ENCODE measurements around the gene CDC34. TPM values are rescaled to one million over a fixed set of nuclear protein-coding genes. Genes with fewer than 3 reads are reported as not detected.

Gene CDC34
- total RNA-seq, 4 donors from 2014 or later: 25.8 to 81.2 (median 42.4) TPM

DNA sequence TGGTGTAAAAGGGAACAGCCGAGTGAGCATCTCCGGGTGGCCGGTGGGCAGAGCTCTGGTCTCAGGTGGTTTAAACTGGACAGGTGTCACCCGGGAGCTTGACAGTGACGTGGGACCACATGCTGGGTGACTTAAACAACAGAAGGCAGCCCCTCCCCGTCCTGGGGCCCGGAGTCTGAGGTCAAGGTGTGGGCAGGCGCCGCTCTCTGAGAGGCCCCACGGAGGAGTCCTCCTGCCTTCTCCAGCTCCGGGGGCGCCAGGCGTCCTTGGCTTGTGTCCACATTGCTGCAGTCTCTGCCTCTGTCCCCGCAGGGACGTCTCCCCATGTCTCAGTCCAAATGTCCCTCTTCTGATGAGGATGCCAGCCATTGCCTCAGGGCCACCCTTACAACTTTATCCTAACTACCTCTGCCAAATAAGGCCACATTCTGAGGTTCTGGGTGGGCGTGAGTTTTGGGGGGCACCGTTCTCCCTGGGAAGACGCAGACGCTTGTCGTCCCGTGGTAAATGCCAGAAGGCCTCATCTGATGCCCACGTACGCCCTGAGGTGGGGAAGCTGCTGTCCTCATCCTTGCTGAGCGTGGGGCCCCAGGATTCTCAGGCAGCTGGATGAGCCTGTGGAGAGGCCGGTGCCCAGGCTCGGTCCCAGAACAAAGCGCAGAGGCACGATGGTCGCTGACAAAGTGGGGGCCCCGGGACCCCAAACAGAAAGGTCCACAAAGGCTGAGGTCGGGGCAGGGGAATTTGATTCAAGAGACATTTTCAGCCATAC, 25.2 kb downstream of the CDC34 start:
- TF ChIP-seq, protein P1, sequence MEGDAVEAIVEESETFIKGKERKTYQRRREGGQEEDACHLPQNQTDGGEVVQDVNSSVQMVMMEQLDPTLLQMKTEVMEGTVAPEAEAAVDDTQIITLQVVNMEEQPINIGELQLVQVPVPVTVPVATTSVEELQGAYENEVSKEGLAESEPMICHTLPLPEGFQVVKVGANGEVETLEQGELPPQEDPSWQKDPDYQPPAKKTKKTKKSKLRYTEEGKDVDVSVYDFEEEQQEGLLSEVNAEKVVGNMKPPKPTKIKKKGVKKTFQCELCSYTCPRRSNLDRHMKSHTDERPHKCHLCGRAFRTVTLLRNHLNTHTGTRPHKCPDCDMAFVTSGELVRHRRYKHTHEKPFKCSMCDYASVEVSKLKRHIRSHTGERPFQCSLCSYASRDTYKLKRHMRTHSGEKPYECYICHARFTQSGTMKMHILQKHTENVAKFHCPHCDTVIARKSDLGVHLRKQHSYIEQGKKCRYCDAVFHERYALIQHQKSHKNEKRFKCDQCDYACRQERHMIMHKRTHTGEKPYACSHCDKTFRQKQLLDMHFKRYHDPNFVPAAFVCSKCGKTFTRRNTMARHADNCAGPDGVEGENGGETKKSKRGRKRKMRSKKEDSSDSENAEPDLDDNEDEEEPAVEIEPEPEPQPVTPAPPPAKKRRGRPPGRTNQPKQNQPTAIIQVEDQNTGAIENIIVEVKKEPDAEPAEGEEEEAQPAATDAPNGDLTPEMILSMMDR (IDR thresholded peaks at IDR 0.05; ENCODE audit: low read depth): no peak

DNA sequence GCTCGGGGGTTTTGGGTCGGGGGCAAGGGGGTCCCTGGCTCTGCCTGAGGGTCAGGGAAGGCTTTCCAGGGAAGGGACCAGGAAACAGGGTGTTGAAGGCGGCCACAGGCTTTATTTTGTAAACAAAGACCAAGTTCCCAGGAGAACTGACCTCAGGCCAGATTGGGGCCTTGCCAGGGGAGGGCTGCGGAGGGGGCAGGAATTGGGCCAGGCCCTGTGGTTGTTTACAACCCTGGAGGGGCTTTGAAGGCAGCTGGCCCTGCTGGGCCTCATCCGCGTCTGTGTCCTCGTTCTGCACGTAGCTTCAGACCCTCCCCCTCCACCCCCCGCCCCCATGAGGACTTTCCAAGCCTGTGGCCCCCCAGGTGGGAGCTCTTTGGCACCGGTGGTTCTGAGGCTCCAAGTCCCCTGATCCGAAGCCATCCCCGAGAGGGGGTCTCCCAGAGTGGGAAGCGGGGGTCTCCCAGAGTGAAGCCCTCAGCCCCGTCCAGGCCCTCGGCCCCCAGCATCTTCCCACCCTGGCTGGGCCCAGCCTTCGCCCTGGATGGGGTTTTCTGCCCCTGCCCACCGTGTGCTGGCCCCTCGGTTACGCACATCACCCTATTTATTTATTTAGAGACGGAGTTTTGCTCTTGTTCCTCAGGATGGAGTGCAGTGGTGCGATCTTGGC, 27.3 kb downstream of the CDC34 start:
- TF ChIP-seq, protein P1 (IDR thresholded peaks at IDR 0.05; ENCODE audit: low read depth): no peak

DNA sequence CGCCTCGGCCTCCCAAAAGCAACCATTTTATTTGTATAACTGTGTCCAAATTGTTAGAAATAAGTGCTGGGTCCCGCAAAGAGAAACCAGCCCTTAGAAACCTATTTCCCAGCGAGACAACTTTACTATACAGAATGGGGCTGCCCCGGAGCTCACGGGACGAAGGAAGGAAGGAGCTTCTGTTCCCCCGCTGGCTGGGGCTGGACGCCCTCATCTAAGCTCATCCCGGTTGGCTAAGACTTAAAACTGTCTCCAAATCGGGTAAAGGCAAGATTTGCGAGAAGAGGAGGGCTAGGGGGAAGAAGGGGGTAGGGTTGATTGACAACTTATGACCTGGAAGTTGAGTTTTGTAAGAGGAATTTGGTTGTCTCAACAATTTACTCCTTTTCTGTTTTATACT, 28.6 kb downstream of the CDC34 start:
- TF ChIP-seq, protein P1 (IDR thresholded peaks at IDR 0.05; ENCODE audit: low read depth): no peak

DNA sequence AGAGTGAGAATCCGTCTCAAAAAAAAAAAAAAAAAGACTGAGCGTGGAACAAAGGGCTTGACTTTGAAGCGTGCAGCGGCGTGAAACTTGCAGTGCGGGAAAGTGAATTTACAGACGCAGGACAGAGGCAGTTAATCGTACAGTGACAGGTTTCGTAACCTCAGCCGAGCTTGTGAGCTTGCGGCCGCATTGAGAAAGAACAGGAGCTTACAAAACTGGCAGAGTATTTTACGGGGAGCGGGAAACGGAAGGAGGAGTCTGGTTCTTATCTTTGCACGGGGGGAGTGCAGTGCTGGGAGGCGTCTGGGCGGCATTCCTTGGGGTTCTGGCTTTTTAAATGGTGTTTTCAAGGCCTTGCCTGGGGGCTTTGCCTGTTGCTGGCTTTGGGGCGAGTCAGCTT, 34.8 kb downstream of the CDC34 start:
- TF ChIP-seq, protein P1 (IDR thresholded peaks at IDR 0.05; ENCODE audit: low read depth): no peak

DNA sequence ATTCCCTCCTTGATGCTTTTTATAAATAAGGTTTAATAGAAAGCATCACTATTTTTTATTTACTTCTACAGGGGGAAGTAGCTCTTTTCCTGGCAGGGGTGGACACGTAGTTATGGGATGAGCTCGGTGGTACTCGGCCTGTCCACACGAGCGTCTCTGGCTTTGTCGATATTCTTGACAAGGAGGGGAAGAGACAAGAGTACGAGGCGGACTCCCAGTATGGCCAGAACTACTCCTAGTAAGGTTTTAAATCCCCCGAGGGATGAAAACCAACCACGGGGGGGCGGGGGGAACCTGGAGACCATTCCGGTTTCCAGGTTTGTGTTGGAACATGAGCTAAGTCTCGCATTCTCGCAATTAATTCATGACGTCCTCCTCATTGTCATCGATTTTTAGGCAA, 35.3 kb downstream of the CDC34 start:
- TF ChIP-seq, protein P1 (IDR thresholded peaks at IDR 0.05; ENCODE audit: low read depth): no peak

DNA sequence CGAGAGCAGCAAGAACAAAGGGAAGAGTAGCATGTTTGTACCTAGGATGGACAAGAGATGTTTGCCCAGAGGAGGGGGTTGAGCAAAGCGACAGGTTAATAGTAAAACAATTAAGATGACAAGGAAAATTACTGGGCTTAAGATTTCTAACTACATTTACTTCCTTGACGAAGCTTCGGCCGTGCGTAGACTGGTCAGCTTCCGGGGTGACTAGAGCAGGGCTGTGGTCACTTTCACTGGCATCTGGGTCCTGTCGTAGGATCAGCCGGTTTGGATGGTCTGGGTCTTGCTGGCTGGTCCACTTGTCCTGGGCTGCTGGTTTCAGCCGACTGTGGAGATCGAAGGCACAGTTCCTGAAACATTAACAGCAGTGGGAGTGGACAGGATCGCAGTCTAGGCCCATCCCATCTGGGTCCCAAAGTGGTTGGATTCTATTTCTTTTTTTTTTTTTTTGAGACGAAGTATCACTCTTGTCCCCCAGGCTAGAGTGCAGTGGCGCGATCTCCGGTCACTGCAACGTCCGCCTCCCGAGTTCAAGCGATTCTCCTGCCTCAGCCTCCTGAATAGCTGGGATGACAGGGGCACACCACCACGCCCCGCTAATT, 35.8 kb downstream of the CDC34 start:
- TF ChIP-seq, protein P1 (IDR thresholded peaks at IDR 0.05; ENCODE audit: low read depth): no peak

DNA sequence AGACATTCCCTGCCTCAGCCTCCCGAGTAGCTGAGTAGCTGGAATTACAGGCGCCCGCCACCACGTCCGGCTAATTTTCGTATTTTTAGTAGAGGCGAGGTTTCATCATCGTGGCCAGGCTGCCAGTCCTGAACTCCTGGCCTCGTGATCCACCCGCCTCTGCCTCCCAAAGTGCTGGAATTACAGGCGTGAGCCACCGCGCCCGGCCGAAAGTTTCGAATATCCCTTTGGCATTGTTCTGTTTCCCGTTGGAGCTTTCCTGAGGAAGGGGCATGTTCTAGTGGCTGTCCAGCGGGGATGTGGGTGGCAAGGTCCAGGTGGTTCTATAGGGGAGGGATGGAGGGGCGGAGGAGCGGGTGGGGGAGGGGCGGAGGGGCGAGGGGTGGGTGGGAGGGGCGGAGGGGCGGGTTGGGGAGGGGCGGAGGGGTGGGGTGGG, 38.7 kb downstream of the CDC34 start:
- TF ChIP-seq, protein P1 (IDR thresholded peaks at IDR 0.05; ENCODE audit: low read depth): no peak
